IPS-20b (cell line): ENCODE measurements around the gene ITGAX.

Experiments used
- H3K27ac ChIP-seq: one replicate; pipeline ENCODE4 v1.5.1; 2013; ENCODE audit warnings: low read length
- H3K27me3 ChIP-seq: 2 replicates; pipeline ENCODE4 v1.6.1; 2013; ENCODE audit warnings: mild to moderate bottlenecking, low read length, inconsistent platforms; ENCODE audit not compliant: insufficient read depth
- H3K36me3 ChIP-seq: 2 replicates; pipeline ENCODE4 v1.6.1; 2013; ENCODE audit warnings: low read depth, mild to moderate bottlenecking, inconsistent platforms, low read length, moderate library complexity; ENCODE audit not compliant: insufficient read depth
- H3K4me1 ChIP-seq: 2 replicates; pipeline ENCODE4 v1.6.1; 2013; ENCODE audit warnings: mild to moderate bottlenecking, control low read depth, inconsistent platforms, low read length, moderate library complexity; ENCODE audit not compliant: insufficient read depth
- H3K4me3 ChIP-seq: 2 replicates; pipeline ENCODE4 v1.5.1; 2013; ENCODE audit warnings: mild to moderate bottlenecking, low read length, inconsistent platforms
- H3K9ac ChIP-seq: 2 replicates; pipeline ENCODE4 v1.6.1; 2013; ENCODE audit warnings: low read depth, mild to moderate bottlenecking, inconsistent platforms, low read length, moderate library complexity
- H3K9me3 ChIP-seq: 2 replicates; pipeline ENCODE4 v1.6.1; 2013; ENCODE audit warnings: mild to moderate bottlenecking, low read depth, low read length, inconsistent platforms; ENCODE audit not compliant: insufficient read depth

ITGAX gene

GRCh38 chr16:31363721-31364120 lies 8.7 kb downstream of the ITGAX start:
- H3K27ac ChIP-seq = no peak overlapping the region
- no peak overlapping the region for H3K9ac ChIP-seq
- no peaks in the 10 kb centered on the region for H3K4me1 ChIP-seq

DNA sequence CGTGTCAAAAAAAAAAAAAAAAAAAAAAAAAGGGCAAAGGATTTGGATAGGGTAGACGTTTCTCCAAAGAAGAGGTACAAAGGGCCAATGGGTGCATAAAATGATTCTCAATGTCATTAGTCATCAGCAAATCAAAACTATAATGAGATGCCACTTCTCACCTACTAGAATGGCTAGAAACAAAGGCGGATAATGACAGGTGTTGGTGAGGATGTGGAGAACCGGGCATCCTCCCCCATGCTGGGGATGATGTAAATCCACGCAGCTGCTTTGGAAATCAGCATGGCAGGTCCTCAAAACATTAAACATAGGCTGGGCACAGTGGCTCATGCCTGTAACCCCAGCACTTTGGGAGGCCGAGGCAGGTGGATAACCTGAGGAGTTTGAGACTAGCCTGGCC lies 9.4 kb downstream of the ITGAX start:
- Histone ChIP-seq H3K4me3 (no peak overlapping the region), H3K36me3 (no peaks in the 10 kb centered on the region), H3K9ac (no peak overlapping the region), H3K27ac (no peak overlapping the region), H3K27me3 (no peaks in the 10 kb centered on the region), H3K4me1 (no peaks in the 10 kb centered on the region), H3K9me3 (no peaks in the 10 kb centered on the region)

More at GRCh38 chr16:31363721-31364120, 8.7 kb downstream of the ITGAX start:
- H3K9me3 ChIP-seq = no peaks in the 10 kb centered on the region
- no peaks in the 10 kb centered on the region for H3K27me3 ChIP-seq
- H3K4me3 ChIP-seq = no peak overlapping the region
- no peaks in the 10 kb centered on the region for H3K36me3 ChIP-seq

GRCh38 chr16:31365131-31365865 lies 10.3 kb downstream of the ITGAX start:
- no peak overlapping the region for H3K9ac ChIP-seq
- no peaks in the 10 kb centered on the region for H3K9me3 ChIP-seq
- no peak overlapping the region for H3K27ac ChIP-seq
- H3K36me3 ChIP-seq = no peaks in the 10 kb centered on the region
- no peak overlapping the region for H3K4me3 ChIP-seq
- no peaks in the 10 kb centered on the region for H3K27me3 ChIP-seq
- no peaks in the 10 kb centered on the region for H3K4me1 ChIP-seq

DNA sequence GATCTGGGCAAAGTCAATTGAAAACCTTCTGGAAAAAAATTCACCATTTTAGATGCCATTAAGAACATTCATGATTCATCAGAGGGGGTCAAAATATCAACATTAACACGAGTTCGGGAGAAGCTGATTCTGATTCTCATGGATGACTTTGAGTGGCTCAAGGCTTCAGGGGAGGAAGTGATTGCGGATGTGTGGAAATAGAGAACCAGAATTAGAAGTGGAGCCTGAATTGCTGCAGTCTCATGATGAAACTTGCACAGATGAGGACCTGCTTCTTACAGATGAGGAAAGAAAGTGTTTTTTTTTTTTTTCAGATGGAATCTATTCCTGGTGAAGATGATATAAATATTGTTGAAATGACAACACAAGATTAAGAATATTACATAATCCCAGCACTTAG lies 12.9 kb downstream of the ITGAX start:
- no peak overlapping the region for H3K9ac ChIP-seq
- no peak overlapping the region for H3K4me3 ChIP-seq
- H3K9me3 ChIP-seq = no peaks in the 10 kb centered on the region
- no peaks in the 10 kb centered on the region for H3K27me3 ChIP-seq
- H3K36me3 ChIP-seq = no peaks in the 10 kb centered on the region
- no peak overlapping the region for H3K27ac ChIP-seq
- no peaks in the 10 kb centered on the region for H3K4me1 ChIP-seq

DNA sequence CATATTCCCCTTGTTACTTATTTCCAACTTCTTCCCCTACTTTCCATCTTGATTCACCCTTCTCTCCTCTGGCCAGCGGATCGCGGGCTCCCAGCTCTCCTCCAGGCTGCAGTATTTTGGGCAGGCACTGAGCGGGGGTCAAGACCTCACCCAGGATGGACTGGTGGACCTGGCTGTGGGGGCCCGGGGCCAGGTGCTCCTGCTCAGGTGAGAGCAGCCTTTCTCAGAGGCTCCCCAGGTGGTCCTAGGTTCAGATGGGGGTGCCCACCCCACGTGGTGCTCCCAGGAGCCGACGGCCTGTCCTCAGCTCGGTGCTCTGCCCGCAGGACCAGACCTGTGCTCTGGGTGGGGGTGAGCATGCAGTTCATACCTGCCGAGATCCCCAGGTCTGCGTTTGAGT lies 16.0 kb downstream of the ITGAX start:
- H3K36me3 ChIP-seq = no peaks in the 10 kb centered on the region
- no peak overlapping the region for H3K27ac ChIP-seq

GRCh38 chr16:31371619-31372484 lies 16.9 kb downstream of the ITGAX start:
- Histone ChIP-seq H3K9me3 (no peaks in the 10 kb centered on the region), H3K36me3 (no peaks in the 10 kb centered on the region), H3K27me3 (no peaks in the 10 kb centered on the region), H3K9ac (no peak overlapping the region), H3K4me1 (no peaks in the 10 kb centered on the region), H3K4me3 (no peak overlapping the region), H3K27ac (no peak overlapping the region)

More for the DNA sequence above, 16.0 kb downstream of the ITGAX start:
- no peaks in the 10 kb centered on the region for H3K4me1 ChIP-seq
- H3K27me3 ChIP-seq = no peaks in the 10 kb centered on the region
- no peak overlapping the region for H3K4me3 ChIP-seq
- no peaks in the 10 kb centered on the region for H3K9me3 ChIP-seq
- no peak overlapping the region for H3K9ac ChIP-seq

DNA sequence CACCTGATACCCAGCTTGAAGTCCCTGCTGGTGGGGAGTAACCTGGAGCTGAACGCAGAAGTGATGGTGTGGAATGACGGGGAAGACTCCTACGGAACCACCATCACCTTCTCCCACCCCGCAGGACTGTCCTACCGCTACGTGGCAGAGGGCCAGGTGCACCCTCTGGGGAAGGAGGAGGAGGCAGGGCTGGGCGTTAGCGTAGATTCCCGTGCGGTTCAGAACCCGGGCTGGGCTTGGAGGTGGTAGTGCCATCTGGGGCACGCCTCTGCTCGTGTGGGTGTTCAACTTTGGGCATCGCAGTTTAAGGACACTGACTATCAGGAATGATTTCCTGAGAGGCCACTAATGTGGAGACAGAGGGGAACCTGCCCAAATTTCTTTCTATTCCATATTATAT lies 18.3 kb downstream of the ITGAX start:
- no peaks in the 10 kb centered on the region for H3K9me3 ChIP-seq
- H3K27ac ChIP-seq = no peak overlapping the region
- H3K9ac ChIP-seq = no peak overlapping the region
- no peaks in the 10 kb centered on the region for H3K4me1 ChIP-seq
- H3K36me3 ChIP-seq = no peaks in the 10 kb centered on the region
- H3K4me3 ChIP-seq = no peak overlapping the region
- no peaks in the 10 kb centered on the region for H3K27me3 ChIP-seq

GRCh38 chr16:31375231-31375630 lies 20.3 kb downstream of the ITGAX start:
- Histone ChIP-seq H3K9me3 (no peaks in the 10 kb centered on the region), H3K27ac (no peak overlapping the region), H3K27me3 (no peaks in the 10 kb centered on the region), H3K9ac (no peak overlapping the region), H3K4me1 (no peaks in the 10 kb centered on the region), H3K36me3 (no peaks in the 10 kb centered on the region), H3K4me3 (no peak overlapping the region)

DNA sequence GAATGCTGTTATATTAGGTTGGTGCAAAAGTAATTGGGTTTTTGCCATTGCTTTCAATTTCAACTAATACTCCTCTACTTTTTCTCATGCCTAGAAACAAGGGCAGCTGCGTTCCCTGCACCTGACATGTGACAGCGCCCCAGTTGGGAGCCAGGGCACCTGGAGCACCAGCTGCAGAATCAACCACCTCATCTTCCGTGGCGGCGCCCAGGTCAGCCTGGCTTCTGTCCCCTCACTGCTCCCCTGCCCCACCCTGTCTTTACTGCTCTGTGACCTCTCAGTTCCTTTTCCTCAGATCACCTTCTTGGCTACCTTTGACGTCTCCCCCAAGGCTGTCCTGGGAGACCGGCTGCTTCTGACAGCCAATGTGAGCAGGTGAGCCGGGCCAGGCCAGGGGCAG lies 21.7 kb downstream of the ITGAX start:
- Histone ChIP-seq H3K36me3 (no peaks in the 10 kb centered on the region), H3K4me1 (no peaks in the 10 kb centered on the region), H3K27me3 (no peaks in the 10 kb centered on the region), H3K27ac (no peak overlapping the region), H3K9ac (no peak overlapping the region), H3K4me3 (no peak overlapping the region), H3K9me3 (no peaks in the 10 kb centered on the region)

DNA sequence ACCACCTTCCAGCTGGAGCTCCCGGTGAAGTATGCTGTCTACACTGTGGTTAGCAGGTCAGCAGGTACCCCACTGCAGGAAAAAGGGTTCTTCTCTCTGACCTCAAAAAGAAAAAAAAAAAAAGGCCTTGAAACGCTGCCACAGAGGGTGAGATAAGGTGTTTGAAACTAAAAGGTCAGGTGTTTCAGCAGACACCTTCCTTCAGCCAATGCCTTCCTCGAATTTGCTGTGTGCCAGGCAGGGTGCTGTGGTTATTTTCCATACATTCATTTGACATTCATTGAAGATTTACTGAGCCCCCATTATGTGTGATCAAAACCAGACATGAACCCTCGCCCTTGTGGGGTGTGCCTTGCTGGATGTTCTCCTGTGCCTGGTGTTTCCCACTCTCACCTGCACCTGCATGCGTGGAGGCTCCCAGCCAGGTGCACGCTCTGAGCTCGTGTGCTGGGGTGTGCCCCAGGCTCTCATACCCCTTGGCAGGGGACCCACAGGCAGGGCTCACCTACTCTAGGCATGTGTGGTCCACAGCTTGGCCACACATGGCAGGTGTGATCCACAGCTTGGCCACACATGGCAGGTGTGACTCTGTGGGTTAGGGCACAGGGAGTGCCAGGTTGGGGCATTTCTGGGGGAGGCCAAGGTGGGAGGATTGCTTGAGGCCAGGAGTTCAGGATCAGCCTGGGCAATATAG lies 22.4 kb downstream of the ITGAX start:
- no peak overlapping the region for H3K9ac ChIP-seq
- peaks cover 2% of the 10 kb centered on the region; the same call in 1 of the 2 replicates for H3K4me1 ChIP-seq
- peaks cover 2% of the 10 kb centered on the region; the same call in 1 of the 2 replicates for H3K27me3 ChIP-seq
- H3K27ac ChIP-seq = no peak overlapping the region
- H3K4me3 ChIP-seq = no peak overlapping the region
- no peaks in the 10 kb centered on the region for H3K36me3 ChIP-seq
- no peaks in the 10 kb centered on the region for H3K9me3 ChIP-seq

- Histone ChIP-seq H3K4me3 (no peak overlapping the region), H3K36me3 (no peaks in the 10 kb centered on the region), H3K27me3 (peaks cover 3% of the 10 kb centered on the region; the same call in 1 of the 2 replicates), H3K9me3 (no peaks in the 10 kb centered on the region), H3K4me1 (peaks cover 3% of the 10 kb centered on the region; the same call in 1 of the 2 replicates), H3K27ac (no peak overlapping the region), H3K9ac (no peak overlapping the region)
Measured at GRCh38 chr16:31380201-31380600, 25.2 kb downstream of the ITGAX start.
